Central memory CD8-positive, alpha-beta T cell (primary cell): ENCODE measurements around the gene KLK1.
"Not testable (repeated sequence)": the region's sequence is repeated elsewhere in the genome, so short reads cannot be mapped to it uniquely, and the experiment has no call there.

Experiments
- ATAC-seq: fragments of 150-1000 bp; cut with Tn5 transposase; replicated peaks from 2 replicates; pipeline ENCODE4 v1.10.0; 2022; ENCODE audit warnings: mild to moderate bottlenecking, moderate FRiP score, moderate number of reproducible peaks; ENCODE audit not compliant: poor library complexity, severe bottlenecking; ENCODE audit errors: extremely low read depth
- DNase-seq, 2 donors: peaks; one replicate each; pipeline ENCODE4 v3.0.0; 2021; ENCODE audit warnings: low spot score in 2 of 2
- H3K27ac Mint-ChIP-seq: one replicate; pipeline ENCODE4 v1.8.0; 2022; ENCODE audit warnings: low read depth, mild to moderate bottlenecking, moderate library complexity, mixed read lengths
- H3K27me3 Mint-ChIP-seq: one replicate; pipeline ENCODE4 v1.8.0; 2022; ENCODE audit warnings: mixed read lengths
- H3K36me3 Mint-ChIP-seq: one replicate; pipeline ENCODE4 v1.8.0; 2022; ENCODE audit warnings: mild to moderate bottlenecking, moderate library complexity, mixed read lengths; ENCODE audit not compliant: insufficient read depth
- H3K4me1 Mint-ChIP-seq: one replicate; pipeline ENCODE4 v1.8.0; 2022; ENCODE audit warnings: mixed read lengths
- H3K4me3 Mint-ChIP-seq: one replicate; pipeline ENCODE4 v1.8.0; 2022; ENCODE audit warnings: mild to moderate bottlenecking, moderate library complexity, mixed read lengths
- H3K9me3 Mint-ChIP-seq: one replicate; pipeline ENCODE4 v1.8.0; 2022; ENCODE audit warnings: mixed read lengths

The KLK1 gene

DNA sequence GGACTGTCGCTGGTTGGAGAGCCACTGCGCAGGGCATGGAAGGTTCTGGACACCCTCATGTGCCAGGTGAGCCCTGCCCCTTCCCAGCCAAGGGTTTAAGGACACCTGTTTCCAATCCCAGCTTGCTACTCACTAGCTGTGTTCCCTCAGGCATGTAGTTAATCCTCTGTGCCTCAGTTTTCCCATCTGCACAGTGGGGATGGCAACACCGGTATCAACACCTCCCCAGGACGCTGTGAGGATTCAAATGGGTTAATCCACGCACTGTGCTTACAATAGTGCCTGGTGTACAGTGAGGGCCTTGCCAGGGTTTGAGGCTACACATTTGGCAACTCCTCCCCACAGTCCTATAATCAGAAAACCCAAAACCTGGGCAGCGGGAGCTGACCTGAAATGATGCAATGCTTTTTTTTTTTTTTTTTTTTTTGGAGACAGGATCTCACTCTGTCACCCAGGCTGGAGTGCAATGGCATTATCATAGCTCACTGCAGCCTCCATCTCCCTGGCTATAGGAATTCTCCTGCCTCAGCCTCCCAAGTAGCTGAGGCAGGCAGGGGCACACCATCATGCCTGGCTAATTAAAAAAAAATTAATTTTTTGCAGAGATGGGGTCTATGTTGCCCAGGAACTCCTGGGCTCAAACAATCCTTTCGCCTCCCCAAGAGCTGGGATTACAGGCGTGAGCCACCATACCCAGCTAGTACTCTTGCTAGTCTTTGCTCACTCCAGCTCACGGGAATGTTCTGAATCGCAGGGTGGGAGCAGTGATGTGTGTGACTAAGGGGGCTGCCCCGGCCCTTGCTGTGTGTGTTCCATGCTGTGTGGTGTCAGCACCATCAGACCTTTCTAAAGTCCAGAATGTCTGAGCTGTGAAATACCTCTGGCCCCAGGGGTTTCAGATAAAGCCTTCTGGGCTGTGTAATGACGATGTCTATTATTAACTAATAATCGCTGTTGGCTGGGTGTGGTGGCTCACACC lies 31.0 kb downstream of the KLK1 start:
- H3K36me3 Mint-ChIP-seq = peaks cover 13% of the 10 kb centered on the region
- no peaks in the 10 kb centered on the region for H3K27me3 Mint-ChIP-seq
- no peaks in the 10 kb centered on the region for H3K9me3 Mint-ChIP-seq
- no peaks in the 10 kb centered on the region for H3K4me1 Mint-ChIP-seq
- no peak for ATAC-seq
- H3K4me3 Mint-ChIP-seq = no peak overlapping the region
- H3K27ac Mint-ChIP-seq = no peak overlapping the region
- DNase-seq = no peak

DNA sequence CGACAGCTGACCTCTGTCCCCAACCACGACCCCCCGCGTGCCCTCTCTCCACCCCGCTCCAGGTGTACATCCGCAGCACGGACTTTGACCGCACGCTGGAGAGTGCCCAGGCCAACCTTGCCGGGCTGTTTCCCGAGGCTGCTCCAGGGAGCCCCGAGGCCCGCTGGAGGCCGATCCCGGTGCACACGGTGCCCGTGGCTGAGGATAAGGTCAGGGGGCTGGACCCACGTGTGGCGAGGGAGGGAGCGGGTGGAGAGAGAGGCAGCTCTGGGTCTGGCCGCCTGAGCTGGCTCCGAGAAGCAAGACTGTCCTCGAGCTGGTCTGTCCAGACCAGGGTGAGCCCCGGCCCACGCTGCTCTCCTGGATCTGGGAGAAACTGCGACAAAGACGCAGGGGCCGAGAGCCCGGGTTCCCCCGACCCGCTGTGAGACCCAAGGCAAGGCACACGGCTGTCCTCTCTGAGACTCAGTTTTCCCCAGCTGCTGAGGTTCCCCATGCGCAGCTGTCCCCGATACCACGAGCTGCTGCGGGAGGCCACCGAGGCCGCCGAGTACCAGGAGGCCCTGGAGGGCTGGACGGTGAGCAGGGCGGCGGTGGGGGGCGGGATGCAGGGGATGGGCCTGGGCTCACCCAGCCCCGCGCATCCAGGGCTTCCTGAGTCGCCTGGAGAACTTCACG lies 31.9 kb downstream of the KLK1 start:
- peaks cover 11% of the 10 kb centered on the region for H3K36me3 Mint-ChIP-seq
- H3K27ac Mint-ChIP-seq = no peak overlapping the region
- H3K27me3 Mint-ChIP-seq = no peaks in the 10 kb centered on the region
- H3K9me3 Mint-ChIP-seq = no peaks in the 10 kb centered on the region
- H3K4me3 Mint-ChIP-seq = no peak overlapping the region
- no peaks in the 10 kb centered on the region for H3K4me1 Mint-ChIP-seq
- ATAC-seq = no peak
- no peak for DNase-seq

DNA sequence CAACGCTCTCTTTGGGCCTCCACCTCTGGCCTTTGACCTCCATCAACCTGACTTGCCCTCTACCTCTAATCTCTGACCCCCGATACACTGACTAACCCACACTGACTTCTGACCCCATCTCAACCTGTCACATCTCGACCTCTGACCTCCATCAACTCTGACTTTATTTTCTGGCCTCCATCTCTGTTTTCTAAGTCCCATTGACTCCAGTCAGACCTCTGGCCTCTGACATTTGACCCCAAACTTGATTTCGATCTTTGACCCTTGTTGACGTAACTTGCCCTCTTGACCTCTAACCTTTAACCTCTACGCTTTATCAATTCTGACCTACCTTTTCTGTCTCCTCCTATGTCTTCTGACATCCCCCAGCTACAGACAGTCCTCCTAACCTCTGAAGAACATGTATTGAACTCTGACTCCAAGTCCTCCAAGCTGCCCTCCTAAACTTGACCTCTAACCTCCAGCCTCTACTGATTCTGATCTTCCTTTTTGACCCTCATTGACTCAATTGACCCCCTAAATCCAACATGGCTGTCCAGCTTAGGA lies 32.6 kb downstream of the KLK1 start:
- Mint-ChIP-seq H3K9me3 (no peaks in the 10 kb centered on the region), H3K36me3 (peaks cover 6% of the 10 kb centered on the region), H3K4me1 (no peaks in the 10 kb centered on the region), H3K27ac (no peak overlapping the region), H3K27me3 (no peaks in the 10 kb centered on the region), H3K4me3 (no peak overlapping the region)
- ATAC-seq (no peak), DNase-seq (no peak)

DNA sequence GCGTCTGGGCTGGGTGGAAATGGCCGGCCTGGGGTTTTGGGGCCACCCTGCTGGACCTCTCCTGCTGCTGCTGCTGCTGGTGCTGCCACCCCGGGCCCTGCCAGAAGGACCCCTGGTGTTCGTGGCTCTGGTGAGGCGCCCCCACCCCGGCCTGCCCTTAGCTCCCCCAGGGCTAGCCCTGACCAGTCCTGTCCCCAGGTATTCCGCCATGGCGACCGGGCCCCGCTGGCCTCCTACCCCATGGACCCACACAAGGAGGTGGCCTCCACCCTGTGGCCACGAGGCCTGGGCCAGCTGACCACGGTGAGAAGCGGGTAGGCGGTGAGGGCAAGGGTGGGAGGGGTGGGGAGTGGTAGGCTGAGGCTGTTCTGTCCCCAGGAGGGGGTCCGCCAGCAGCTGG lies 33.2 kb downstream of the KLK1 start, which contains the start of gene ACP4:
ACP4 (plus strand) TSS at position 20 of the 400 bp plus-strand sequence; CDS start at position 20, 0 bp downstream.
- DNase-seq (no peak), ATAC-seq (no peak)
- Mint-ChIP-seq H3K27me3 (no peaks in the 10 kb centered on the region), H3K9me3 (no peaks in the 10 kb centered on the region), H3K4me1 (no peaks in the 10 kb centered on the region), H3K4me3 (no peak within 1 kb of the TSS), H3K27ac (peak within 1 kb of the TSS; percentile 61), H3K36me3 (peaks cover 5% of the 10 kb centered on the region)

DNA sequence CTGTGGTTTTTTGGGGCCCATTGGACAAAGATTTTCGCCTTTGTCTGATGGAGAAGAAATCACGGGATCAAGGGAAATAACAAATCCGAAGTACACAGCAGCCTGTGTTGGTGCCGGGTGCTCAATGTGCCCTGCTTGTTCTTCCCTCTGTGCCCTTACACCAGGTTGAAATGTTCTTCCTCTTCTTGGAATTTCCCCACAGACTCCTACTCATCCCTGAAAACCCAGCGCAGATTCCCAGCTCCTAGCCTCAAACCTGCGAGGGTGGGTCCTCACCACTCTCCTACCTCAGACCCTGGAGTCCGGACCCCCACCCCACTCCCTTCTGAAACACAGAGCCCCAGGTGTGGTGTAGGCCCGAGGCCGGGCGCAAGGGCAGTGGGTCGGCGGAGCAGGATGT lies 38.3 kb downstream of the KLK1 start:
- no peaks in the 10 kb centered on the region for H3K4me1 Mint-ChIP-seq
- DNase-seq (no peak), ATAC-seq (no peak)
- no peaks in the 10 kb centered on the region for H3K36me3 Mint-ChIP-seq
- peaks cover 27% of the 10 kb centered on the region for H3K27me3 Mint-ChIP-seq
- no peaks in the 10 kb centered on the region for H3K9me3 Mint-ChIP-seq
- H3K27ac Mint-ChIP-seq = peak overlapping the region; percentile 76
- no peak overlapping the region for H3K4me3 Mint-ChIP-seq

DNA sequence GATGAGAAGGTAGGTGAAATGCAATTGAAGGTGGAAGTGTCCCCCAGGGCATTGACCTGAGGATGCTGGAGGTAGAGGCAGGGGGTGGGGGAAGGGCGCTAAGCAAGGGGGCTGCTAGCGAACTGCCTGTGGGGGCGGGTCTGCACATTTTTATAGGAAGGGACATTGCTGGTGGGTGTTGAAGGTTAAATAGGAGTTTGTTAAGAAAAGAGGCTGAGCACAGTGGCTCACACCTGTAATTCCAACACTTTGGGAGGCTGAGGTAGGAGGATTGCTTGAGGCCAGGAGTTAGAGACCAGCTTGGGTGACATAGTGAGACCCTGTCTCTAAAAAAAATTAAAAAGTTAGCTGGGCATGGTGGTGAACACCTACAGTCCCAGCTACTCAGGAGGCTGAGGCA lies 38.9 kb downstream of the KLK1 start:
- no peaks in the 10 kb centered on the region for H3K36me3 Mint-ChIP-seq
- H3K4me1 Mint-ChIP-seq = no peaks in the 10 kb centered on the region
- no peaks in the 10 kb centered on the region for H3K9me3 Mint-ChIP-seq
- ATAC-seq = no peak
- H3K4me3 Mint-ChIP-seq = no peak overlapping the region
- no peak for DNase-seq
- no peak overlapping the region for H3K27ac Mint-ChIP-seq
- peaks cover 34% of the 10 kb centered on the region for H3K27me3 Mint-ChIP-seq

DNA sequence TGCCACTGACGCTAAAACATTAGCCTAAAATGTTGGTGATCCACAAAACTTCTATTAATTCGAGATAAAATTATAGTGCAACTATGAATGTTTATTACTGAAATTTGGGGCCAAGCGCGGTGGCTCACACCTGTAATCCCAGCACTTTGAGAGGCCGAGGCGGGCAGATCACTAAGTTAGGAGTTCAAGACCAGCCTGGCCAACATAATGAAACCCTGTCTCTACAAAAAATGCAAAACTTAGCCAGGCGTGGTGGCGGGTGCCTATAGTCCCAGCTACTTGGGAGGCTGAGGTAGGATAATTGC lies 39.8 kb downstream of the KLK1 start:
- not testable (repeated sequence) for ATAC-seq, H3K4me1 Mint-ChIP-seq, H3K4me3 Mint-ChIP-seq, H3K9me3 Mint-ChIP-seq, DNase-seq, H3K36me3 Mint-ChIP-seq
- H3K27me3 Mint-ChIP-seq = peaks cover 43% of the 10 kb centered on the region
- peak overlapping the region; percentile 19 for H3K27ac Mint-ChIP-seq

DNA sequence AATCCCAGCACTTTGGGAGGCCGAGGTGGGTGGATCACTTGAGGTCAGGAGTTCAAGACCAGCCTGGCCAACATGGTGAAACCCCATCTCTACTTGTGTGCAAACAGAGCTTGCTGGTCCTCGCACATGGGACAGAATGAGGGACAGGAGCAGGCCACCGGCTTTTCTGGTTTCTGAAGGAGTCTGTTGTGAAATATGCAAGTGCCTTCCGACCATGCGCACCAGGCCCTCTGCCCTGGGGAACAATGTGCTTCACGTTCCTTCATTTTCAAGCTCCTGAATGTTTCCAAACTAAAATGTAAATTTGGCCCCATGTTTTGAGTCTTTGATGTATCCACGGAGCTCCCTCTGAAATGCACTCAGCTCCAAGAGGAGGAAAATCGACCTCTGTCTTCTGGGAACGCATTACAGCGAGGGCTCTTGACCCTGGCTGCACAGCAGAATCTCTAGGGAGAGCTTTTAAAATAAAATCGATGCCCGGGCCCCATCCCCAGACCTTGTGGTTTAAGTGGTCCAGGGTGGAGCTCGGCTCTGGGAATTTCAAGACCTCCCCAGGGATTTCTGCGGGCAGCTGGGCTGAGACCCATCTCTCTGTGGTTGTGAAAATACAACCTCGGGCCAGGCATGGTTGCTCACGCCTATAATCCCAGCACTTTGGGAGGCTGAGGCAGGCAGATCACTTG lies 42.7 kb downstream of the KLK1 start:
- Mint-ChIP-seq H3K27me3 (peaks cover 66% of the 10 kb centered on the region), H3K4me3 (no peak overlapping the region), H3K27ac (no peak overlapping the region), H3K9me3 (no peaks in the 10 kb centered on the region), H3K36me3 (no peaks in the 10 kb centered on the region), H3K4me1 (no peaks in the 10 kb centered on the region)
- ATAC-seq = no peak
- DNase-seq = no peak

DNA sequence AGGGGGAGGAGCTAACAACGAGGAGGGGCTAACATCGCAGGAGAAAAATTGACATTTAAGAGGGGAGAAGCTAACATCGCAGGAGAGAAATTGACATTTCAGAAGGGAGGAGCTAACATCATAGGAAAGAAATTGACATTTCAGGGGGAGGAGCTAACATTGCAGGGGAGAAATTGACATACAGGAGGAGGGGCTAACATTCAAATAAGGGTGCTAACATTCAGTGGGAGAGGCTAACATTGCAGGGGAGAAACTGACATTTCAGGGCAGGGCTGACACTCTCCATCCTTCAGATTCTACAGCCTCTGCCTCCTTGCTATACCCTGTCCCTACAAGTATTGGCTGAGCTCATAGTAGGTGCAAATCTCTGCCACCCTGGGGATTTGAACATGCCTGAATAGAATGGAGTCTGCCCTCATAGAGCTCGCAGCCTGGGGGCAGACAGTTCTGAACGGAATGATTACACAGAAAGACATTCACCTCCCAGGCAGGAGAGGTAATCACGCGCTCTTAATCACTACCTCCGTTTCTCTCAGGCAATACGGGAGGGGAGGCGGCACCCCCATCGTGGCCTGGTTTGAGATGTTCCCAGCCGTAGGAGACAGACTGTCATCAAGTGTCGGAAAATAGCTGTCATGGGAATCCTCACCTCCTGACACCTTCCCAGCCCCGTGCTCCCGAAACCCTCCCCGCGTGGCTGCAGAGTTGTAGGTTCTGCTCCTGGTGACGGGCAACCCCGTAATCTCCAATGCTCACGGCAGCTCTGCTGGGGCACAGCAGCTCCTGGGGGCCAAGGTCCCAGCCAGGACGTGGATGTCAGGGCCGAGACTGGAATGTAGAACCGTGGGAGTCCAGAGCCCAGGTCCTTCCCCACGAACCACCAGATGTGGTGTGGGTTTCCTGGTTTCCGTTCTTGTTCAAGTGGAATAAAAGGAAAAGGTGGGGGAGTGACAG lies 43.8 kb downstream of the KLK1 start:
- Mint-ChIP-seq H3K27ac (no peak overlapping the region), H3K27me3 (peaks cover 78% of the 10 kb centered on the region), H3K4me3 (no peak overlapping the region), H3K4me1 (no peaks in the 10 kb centered on the region), H3K9me3 (no peaks in the 10 kb centered on the region), H3K36me3 (no peaks in the 10 kb centered on the region)
- DNase-seq = no peak
- ATAC-seq = no peak

DNA sequence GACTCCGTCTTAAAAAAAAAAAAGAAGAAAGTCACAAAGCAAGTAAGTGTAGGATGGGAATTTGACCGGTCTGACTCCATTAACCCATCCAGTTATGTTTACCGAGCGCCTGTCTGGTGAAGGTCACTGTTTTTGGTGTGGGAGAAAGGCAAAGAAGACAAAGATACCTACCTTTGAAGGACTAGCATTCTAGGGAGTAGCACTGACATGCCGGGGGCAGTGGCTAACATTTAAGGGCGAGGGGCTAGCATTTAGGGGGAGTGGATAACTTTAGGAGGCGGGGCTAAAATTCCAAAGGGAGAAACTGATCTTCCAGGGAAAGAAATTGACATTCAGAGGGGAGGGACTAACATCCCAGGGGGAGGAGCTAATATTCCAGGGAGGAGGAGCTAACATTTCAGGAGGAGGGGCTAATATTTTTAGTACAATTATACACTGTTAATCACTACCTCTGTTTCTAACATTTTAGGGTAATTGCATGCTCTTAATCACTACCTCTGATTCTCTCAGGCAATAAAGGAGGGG lies 44.6 kb downstream of the KLK1 start:
- H3K4me3 Mint-ChIP-seq = no peak overlapping the region
- H3K9me3 Mint-ChIP-seq = no peaks in the 10 kb centered on the region
- no peaks in the 10 kb centered on the region for H3K4me1 Mint-ChIP-seq
- H3K36me3 Mint-ChIP-seq = no peaks in the 10 kb centered on the region
- H3K27ac Mint-ChIP-seq = no peak overlapping the region
- ATAC-seq (no peak), DNase-seq (no peak)
- H3K27me3 Mint-ChIP-seq = peaks cover 80% of the 10 kb centered on the region

DNA sequence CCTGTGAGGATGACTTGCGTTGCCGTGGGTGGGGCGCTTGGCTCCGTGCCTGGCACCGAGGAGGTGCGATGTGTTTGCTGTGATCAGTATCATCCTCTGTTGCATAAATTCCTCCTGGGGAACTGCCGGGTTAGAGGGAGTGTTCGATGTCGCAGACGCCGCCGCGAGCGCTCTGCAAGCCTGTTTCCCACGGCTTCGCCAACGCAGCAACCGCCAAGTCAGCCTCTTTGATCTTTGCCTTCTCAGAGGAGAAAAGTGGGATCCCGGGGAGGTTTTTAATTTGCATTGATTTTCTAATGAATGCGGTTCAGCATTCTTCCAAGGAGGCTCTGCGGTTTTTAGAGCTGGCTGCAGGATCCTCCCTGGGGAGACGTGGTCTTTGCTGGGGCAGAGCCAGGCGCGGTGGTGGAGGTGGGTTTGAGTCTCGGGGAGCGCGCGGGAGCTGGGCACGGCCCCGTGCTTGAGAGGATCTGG lies 45.7 kb downstream of the KLK1 start:
- no peak for DNase-seq
- Mint-ChIP-seq H3K27ac (no peak overlapping the region), H3K4me3 (no peak overlapping the region), H3K36me3 (no peaks in the 10 kb centered on the region), H3K9me3 (no peaks in the 10 kb centered on the region), H3K4me1 (no peaks in the 10 kb centered on the region), H3K27me3 (peaks cover 78% of the 10 kb centered on the region)
- no peak for ATAC-seq
